GM23248 (cell line): Measurements from ENCODE around the gene CKAP4. TPM values are rescaled to one million over a fixed set of nuclear protein-coding genes. Genes with fewer than 3 reads are reported as not detected.

Source experiments
- DNase-seq: peaks from one replicate; pipeline ENCODE4 v3.0.0-alpha.2; 2015
- H2AFZ ChIP-seq: fragments of 200-600 bp; sonication (generic); 2 replicates; pipeline ENCODE4 v1.6.1; 2016; ENCODE audit warnings: antibody characterized with exemption
- H3F3A ChIP-seq: fragments of 200-600 bp; sonication (generic); 2 replicates; pipeline ENCODE4 v1.6.1; 2016; ENCODE audit warnings: mild to moderate bottlenecking, antibody characterized with exemption, mixed run types; ENCODE audit not compliant: insufficient read depth
- H3K27ac ChIP-seq: fragments of 200-600 bp; sonication (generic); 2 replicates; pipeline ENCODE4 v1.5.1; 2016; ENCODE audit warnings: mild to moderate bottlenecking
- H3K27me3 ChIP-seq: fragments of 200-600 bp; sonication (generic); replicated peaks from 2 replicates; pipeline ENCODE4 v1.6.1; 2016; ENCODE audit warnings: mild to moderate bottlenecking; ENCODE audit not compliant: insufficient read depth
- H3K36me3 ChIP-seq: fragments of 200-600 bp; sonication (generic); 2 replicates; pipeline ENCODE4 v1.6.1; 2016; ENCODE audit warnings: low read depth, mild to moderate bottlenecking
- H3K4me1 ChIP-seq: fragments of 200-600 bp; sonication (generic); 2 replicates; pipeline ENCODE4 v1.6.1; 2016; ENCODE audit warnings: mild to moderate bottlenecking; ENCODE audit not compliant: insufficient read depth
- H3K4me2 ChIP-seq: fragments of 200-600 bp; sonication (generic); one replicate; pipeline ENCODE4 v1.6.1; 2016; ENCODE audit warnings: mild to moderate bottlenecking; ENCODE audit not compliant: unreplicated experiment
- H3K4me3 ChIP-seq: fragments of 200-600 bp; sonication (generic); 2 replicates; pipeline ENCODE4 v1.5.1; 2016; ENCODE audit warnings: mild to moderate bottlenecking
- H3K79me2 ChIP-seq: fragments of 200-600 bp; sonication (generic); 2 replicates; pipeline ENCODE4 v1.6.1; 2016; ENCODE audit warnings: mild to moderate bottlenecking; ENCODE audit not compliant: insufficient read depth
- H3K9ac ChIP-seq: fragments of 200-600 bp; sonication (generic); 2 replicates; pipeline ENCODE4 v1.6.1; 2016; ENCODE audit warnings: mild to moderate bottlenecking
- H3K9me2 ChIP-seq: fragments of 200-600 bp; sonication (generic); 2 replicates; pipeline ENCODE4 v1.6.1; 2016; ENCODE audit warnings: mixed run types, mild to moderate bottlenecking, moderate library complexity; ENCODE audit not compliant: insufficient read depth
- H3K9me3 ChIP-seq: fragments of 200-600 bp; sonication (generic); one replicate; pipeline ENCODE4 v1.6.1; 2017; ENCODE audit warnings: low read depth
- H4K20me1 ChIP-seq: fragments of 200-600 bp; sonication (generic); 2 replicates; pipeline ENCODE4 v1.6.0; 2016; ENCODE audit not compliant: insufficient read depth
- EZH2 ChIP-seq: fragments of 200-600 bp; sonication (generic); IDR thresholded peaks from 2 replicates; pipeline ENCODE4 v1.6.1; 2018; ENCODE audit warnings: antibody characterized with exemption, mild to moderate bottlenecking; ENCODE audit not compliant: insufficient read depth, poor library complexity, severe bottlenecking
- EZH2phosphoT487 ChIP-seq: fragments of 200-600 bp; sonication (generic); IDR thresholded peaks from 2 replicates; pipeline ENCODE4 v1.6.1; 2018; ENCODE audit warnings: antibody characterized with exemption, moderate library complexity, mild to moderate bottlenecking, low read depth; ENCODE audit not compliant: insufficient read depth
- WGBS, 2 experiments: methylation state at CpG; one replicate each; pipeline ENCODE4 v1.1.6; 2015 to 2017; ENCODE audit warnings: low lambda C conversion rate in 2 of 2, low coverage in 1 of 2; ENCODE audit errors: missing lambda C conversion rate in 2 of 2; 5-methylcytosine and 5-hydroxymethylcytosine counted together
- in situ Hi-C: fragments of 300-500 bp; cut with MboI; formaldehyde crosslinking; loops from 2 replicates; pipeline ENCODE4 v1.15.0; 2020
- polyA plus RNA-seq: library from polyadenylated mRNA; unstranded; fragments of >200 nt; fragmentation: Nextera tagmentation; extraction: Ambion mirVana; gene quantifications from 2 replicates; pipeline ENCODE4 v1.2.1, GENCODE V29; 2016
- total RNA-seq: library from RNA; depleted of rRNA; stranded (reverse); fragments of >200 nt; shearing (Covaris generic); gene quantifications from 2 replicates; pipeline ENCODE4 v1.2.3, GENCODE V29; 2014

The CKAP4 gene
- total and polyA plus RNA-seq, 2 experiments from 2014 or later, result 219 to 318 TPM

- no peaks in the 10 kb centered on the region for H3K9me2 ChIP-seq
- no peak for TF ChIP-seq EZH2phosphoT487
- TF ChIP-seq EZH2, result no peak
- no peak for DNase-seq
- peaks cover 11% of the 10 kb centered on the region for H3K4me1 ChIP-seq
- in situ Hi-C loops, result no loop called here
- no peak overlapping the region for H3K27ac ChIP-seq
- no peak overlapping the region for H3K4me2 ChIP-seq
- H3K79me2 ChIP-seq, result no peaks in the 10 kb centered on the region
- no peaks in the 10 kb centered on the region for H3K36me3 ChIP-seq
- H3K9ac ChIP-seq, result no peak overlapping the region
- no peak overlapping the region for H2AFZ ChIP-seq
- H3K9me3 ChIP-seq, result no peaks in the 10 kb centered on the region
- WGBS, 2 experiments, result 77% methylated on average over 5 of the region's 5 CpGs
- H4K20me1 ChIP-seq, result no peaks in the 10 kb centered on the region
- H3F3A ChIP-seq, result peaks cover 12% of the 10 kb centered on the region; the same call in 1 of the 2 replicates
- H3K27me3 ChIP-seq, result no peaks in the 10 kb centered on the region
- H3K4me3 ChIP-seq, result no peak overlapping the region
These were observed 8.1 kb upstream of the CKAP4 start for GRCh38 chr12:106255952-106256351.

GRCh38 chr12:106255493-106255892 is 7.7 kb upstream of the CKAP4 start:
- H3K9ac ChIP-seq, result no peak overlapping the region
- no peaks in the 10 kb centered on the region for H3K27me3 ChIP-seq
- H3K36me3 ChIP-seq, result no peaks in the 10 kb centered on the region
- WGBS, 2 experiments, result 82 to 86% methylated on average over 3 of the region's 3 CpGs
- no peak for DNase-seq
- no peak overlapping the region for H3K4me2 ChIP-seq
- no peaks in the 10 kb centered on the region for H3K9me2 ChIP-seq
- H3K9me3 ChIP-seq, result no peaks in the 10 kb centered on the region
- H3K4me3 ChIP-seq, result no peak overlapping the region
- H3K79me2 ChIP-seq, result no peaks in the 10 kb centered on the region
- H3K4me1 ChIP-seq, result peaks cover 12% of the 10 kb centered on the region
- no peaks in the 10 kb centered on the region for H4K20me1 ChIP-seq
- H2AFZ ChIP-seq, result no peak overlapping the region
- TF ChIP-seq EZH2 (no peak), EZH2phosphoT487 (no peak)
- H3K27ac ChIP-seq, result no peak overlapping the region
- in situ Hi-C loops, result no loop called here
- peaks cover 13% of the 10 kb centered on the region; the same call in 1 of the 2 replicates for H3F3A ChIP-seq

- Histone ChIP-seq H3K27me3 (no peaks in the 10 kb centered on the region), H3F3A (peaks cover 18% of the 10 kb centered on the region; the same call in 1 of the 2 replicates), H4K20me1 (no peaks in the 10 kb centered on the region), H3K4me1 (peaks cover 12% of the 10 kb centered on the region), H3K4me3 (no peak overlapping the region), H3K79me2 (no peaks in the 10 kb centered on the region), H3K36me3 (no peaks in the 10 kb centered on the region), H3K9me2 (no peaks in the 10 kb centered on the region), H2AFZ (no peak overlapping the region), H3K9me3 (no peaks in the 10 kb centered on the region), H3K4me2 (no peak overlapping the region), H3K9ac (no peak overlapping the region), H3K27ac (no peak overlapping the region)
- 80 to 85% methylated on average over 3 of the region's 3 CpGs for WGBS, 2 experiments
- DNase-seq, result no peak
- in situ Hi-C loops, result no loop called here
- TF ChIP-seq EZH2, result no peak
- no peak for TF ChIP-seq EZH2phosphoT487
These were observed 6.9 kb upstream of the CKAP4 start for GRCh38 chr12:106254724-106255123.

- H4K20me1 ChIP-seq, result no peaks in the 10 kb centered on the region
- H3K27ac ChIP-seq, result peak overlapping the region; percentile 47
- H3K79me2 ChIP-seq, result peaks cover 4% of the 10 kb centered on the region
- DNase-seq, result peak; percentile 61
- no peaks in the 10 kb centered on the region for H3K9me3 ChIP-seq
- in situ Hi-C loops, result no loop called here
- no peaks in the 10 kb centered on the region for H3K9me2 ChIP-seq
- H3K36me3 ChIP-seq, result no peaks in the 10 kb centered on the region
- peaks cover 29% of the 10 kb centered on the region for H3F3A ChIP-seq
- peak overlapping the region; percentile 1 for H3K9ac ChIP-seq
- peak overlapping the region; percentile 57 for H2AFZ ChIP-seq
- peaks cover 12% of the 10 kb centered on the region for H3K4me1 ChIP-seq
- TF ChIP-seq EZH2 (no peak), EZH2phosphoT487 (no peak)
- peak overlapping the region; percentile 5 for H3K4me2 ChIP-seq
- no peaks in the 10 kb centered on the region for H3K27me3 ChIP-seq
- no peak overlapping the region for H3K4me3 ChIP-seq
- WGBS, 2 experiments, result 45 to 48% methylated on average over 6 of the region's 6 CpGs
These were observed 4.0 kb upstream of the CKAP4 start for GRCh38 chr12:106251631-106252455.
